ENCODE data around the gene COPS9. TPM values are rescaled to one million over a fixed set of nuclear protein-coding genes. Genes with fewer than 3 reads are reported as not detected.

The COPS9 gene
- total RNA-seq, 1 experiment from 2014 or later = 202 TPM

DNA sequence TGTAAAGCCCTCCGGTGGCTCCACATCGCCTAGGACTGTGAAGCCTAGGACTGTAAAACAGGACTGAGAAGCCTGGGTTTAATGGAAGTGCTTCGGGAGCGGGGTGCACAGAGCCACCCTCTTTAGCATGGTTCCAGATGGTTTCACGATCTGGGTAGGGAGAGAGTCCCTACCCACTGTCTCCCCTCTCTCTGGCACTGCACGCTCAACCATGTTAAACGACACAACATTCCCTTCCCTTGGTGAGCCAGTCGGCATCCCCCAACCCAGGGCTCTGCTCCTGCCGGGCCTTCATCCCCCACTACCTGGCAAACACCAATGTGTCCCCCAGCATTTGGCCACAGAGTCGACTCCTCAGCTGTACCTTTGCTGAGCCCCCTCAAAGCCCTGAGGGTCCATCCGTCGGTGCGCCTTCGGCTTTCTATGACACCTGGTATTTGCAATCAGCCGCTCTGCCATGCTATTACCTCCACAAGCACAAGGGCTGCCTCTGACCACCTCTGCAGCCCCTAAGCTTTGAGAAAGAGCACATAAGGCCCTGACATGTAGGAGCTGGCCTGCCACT lies 1.1 kb downstream of the COPS9 start:
- Histone ChIP-seq H3K79me2 (ENCODE audit: low read depth) (peaks cover 25% of the 10 kb centered on the region), H3K9me3 (ENCODE audit: insufficient read depth, low read depth) (no peaks in the 10 kb centered on the region), H3K27me3 (ENCODE audit: insufficient read depth, low read depth) (peaks cover 19% of the 10 kb centered on the region), H3K4me1 (replicated peaks; ENCODE audit: insufficient read depth) (peaks cover 17% of the 10 kb centered on the region), H3K27ac (no peak overlapping the region), H3K4me3 (peak overlapping the region; percentile 92), H2AFZ (peak overlapping the region; percentile 96), H3K4me2 (peak overlapping the region; percentile 100), H3K9me2 (ENCODE audit: insufficient read depth) (no peaks in the 10 kb centered on the region), H3K36me3 (ENCODE audit: low read depth) (peaks cover 28% of the 10 kb centered on the region; the same call in 1 of the 2 replicates), H4K20me1 (ENCODE audit: insufficient read depth) (no peaks in the 10 kb centered on the region; the same call in 1 of the 2 replicates), H3F3A (ENCODE audit: insufficient read depth, low read depth) (no peaks in the 10 kb centered on the region)
- TSS peak; percentile 36 for BruUV-seq (replicated peaks)
- ChIA-PET POLR2A (ENCODE audit: unreplicated experiment) (no interaction called here), CTCF (no interaction called here)
- no peak for TF ChIP-seq CTCF (conservative IDR thresholded peaks at IDR 0.05)
- TF ChIP-seq EZH2 (IDR thresholded peaks at IDR 0.05; ENCODE audit: low read depth) = no peak
- intact Hi-C loops (cut with micrococcal nuclease; ENCODE audit: unreplicated experiment) = no loop called here
- no peak for DNase-seq

DNA sequence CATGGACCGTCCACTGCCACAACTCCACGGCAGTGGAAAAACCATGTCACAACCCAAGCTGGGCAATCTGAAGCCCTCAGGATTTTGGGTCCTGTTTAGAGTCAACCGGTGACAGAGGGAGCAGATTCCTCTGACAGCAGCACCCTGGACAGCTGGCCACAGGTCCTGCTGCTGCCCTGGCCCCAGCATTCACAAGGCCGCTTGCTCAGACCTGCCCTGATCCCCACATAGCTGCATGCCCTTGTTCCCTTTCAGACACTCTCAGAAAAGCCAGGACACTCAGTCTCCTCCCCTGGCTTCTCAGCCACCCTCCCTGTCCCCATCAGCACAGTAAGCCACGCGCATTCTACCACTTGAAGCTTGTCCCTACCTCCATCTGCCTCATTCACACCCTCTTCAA lies 1.6 kb downstream of the COPS9 start:
- Histone ChIP-seq H3K9me2 (ENCODE audit: insufficient read depth) (no peaks in the 10 kb centered on the region), H3F3A (ENCODE audit: insufficient read depth, low read depth) (no peaks in the 10 kb centered on the region), H3K4me3 (peak overlapping the region; percentile 92; the same call in 1 of the 2 replicates), H3K79me2 (ENCODE audit: low read depth) (peaks cover 25% of the 10 kb centered on the region), H3K4me2 (peak overlapping the region; percentile 100), H4K20me1 (ENCODE audit: insufficient read depth) (no peaks in the 10 kb centered on the region; the same call in 1 of the 2 replicates), H3K27ac (no peak overlapping the region), H2AFZ (no peak overlapping the region), H3K27me3 (ENCODE audit: insufficient read depth, low read depth) (peaks cover 13% of the 10 kb centered on the region), H3K4me1 (replicated peaks; ENCODE audit: insufficient read depth) (peaks cover 17% of the 10 kb centered on the region), H3K36me3 (ENCODE audit: low read depth) (peaks cover 28% of the 10 kb centered on the region; the same call in 1 of the 2 replicates), H3K9me3 (ENCODE audit: insufficient read depth, low read depth) (no peaks in the 10 kb centered on the region)
- ChIA-PET POLR2A (ENCODE audit: unreplicated experiment) (no interaction called here), CTCF (no interaction called here)
- no peak for TF ChIP-seq CTCF (conservative IDR thresholded peaks at IDR 0.05)
- TF ChIP-seq EZH2 (IDR thresholded peaks at IDR 0.05; ENCODE audit: low read depth) = no peak
- intact Hi-C loops (cut with micrococcal nuclease; ENCODE audit: unreplicated experiment) = no loop called here
- BruUV-seq (replicated peaks) = no TSS peak
- no peak for DNase-seq

DNA sequence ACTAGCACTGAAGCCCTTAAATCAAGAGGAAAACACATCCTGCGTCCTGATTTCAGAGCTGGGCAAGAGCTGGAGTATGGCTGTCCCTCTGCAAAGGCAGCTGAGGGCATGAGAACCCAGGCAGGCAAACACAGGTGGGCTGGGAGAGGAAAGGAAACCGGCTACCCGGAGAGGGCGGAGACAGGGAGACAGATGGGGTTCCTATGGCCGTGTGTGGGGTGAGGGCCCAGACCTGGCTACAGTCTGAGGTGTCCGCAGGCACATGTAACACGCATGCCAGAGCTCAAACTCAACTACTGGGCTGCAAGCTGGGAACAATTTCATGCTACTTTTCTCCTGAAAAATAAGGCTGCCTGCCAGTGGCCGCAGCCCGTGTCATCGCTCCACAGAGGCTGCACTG lies 2.7 kb downstream of the COPS9 start:
- Histone ChIP-seq H3K9me2 (ENCODE audit: insufficient read depth) (no peaks in the 10 kb centered on the region), H3F3A (ENCODE audit: insufficient read depth, low read depth) (no peaks in the 10 kb centered on the region), H3K4me2 (no peak overlapping the region), H2AFZ (no peak overlapping the region), H3K79me2 (ENCODE audit: low read depth) (peaks cover 25% of the 10 kb centered on the region), H3K27me3 (ENCODE audit: insufficient read depth, low read depth) (0 out of 2 replicates have a peak, but pooled peaks cover 5% of the 10 kb centered on the region), H3K27ac (no peak overlapping the region), H4K20me1 (ENCODE audit: insufficient read depth) (no peaks in the 10 kb centered on the region; the same call in 1 of the 2 replicates), H3K4me1 (replicated peaks; ENCODE audit: insufficient read depth) (peaks cover 17% of the 10 kb centered on the region), H3K36me3 (ENCODE audit: low read depth) (peaks cover 28% of the 10 kb centered on the region; the same call in 1 of the 2 replicates), H3K9me3 (ENCODE audit: insufficient read depth, low read depth) (no peaks in the 10 kb centered on the region), H3K4me3 (no peak overlapping the region)
- DNase-seq = no peak
- ChIA-PET CTCF (no interaction called here), POLR2A (ENCODE audit: unreplicated experiment) (no interaction called here)
- BruUV-seq (replicated peaks) = no TSS peak
- intact Hi-C loops (cut with micrococcal nuclease; ENCODE audit: unreplicated experiment) = no loop called here
- TF ChIP-seq EZH2 (IDR thresholded peaks at IDR 0.05; ENCODE audit: low read depth) (no peak), CTCF (conservative IDR thresholded peaks at IDR 0.05) (no peak)
